ENCODE measurements around the gene WDR46. TPM values are rescaled to one million over a fixed set of nuclear protein-coding genes. Genes with fewer than 3 reads are reported as not detected.

Gene WDR46
- polyA plus RNA-seq, 2 of the 4 experiments (the other 2 are of a cell fraction), result 35.1 to 88.4 TPM

- peak overlapping the region; percentile 92 for H3K4me2 ChIP-seq
- no peak for TF ChIP-seq RCOR1 (IDR thresholded peaks at IDR 0.05; ENCODE audit: low read depth, low read length)
- 0 out of 3 replicates have a peak, but pooled peaks have one; percentile 20 for TF ChIP-seq BCL3 (IDR thresholded peaks at IDR 0.05)
- peak; percentile 27; the same call in 1 of the 2 replicates for TF ChIP-seq MAX (IDR thresholded peaks at IDR 0.05)
- H3K9me3 ChIP-seq, result no peaks in the 10 kb centered on the region
- ChIA-PET CTCF (interaction anchor here (3.5 kb wide), 1 partner anchor 16 kb away, joined by 8 read pairs; no protein-coding TSS in a partner anchor), POLR2A (no interaction called here)
- DNase-seq (ENCODE audit: low read depth in 1 of 2, low spot score in 1 of 2) (peak; percentile 41 to 72), ATAC-seq (peak; percentile 44 to 55), FAIRE-seq (no peak)
- peak overlapping the region; percentile 74 for H3K4me3 ChIP-seq
- H3K27ac ChIP-seq, result peak overlapping the region; percentile 93 to 97
- peaks cover 35% of the 10 kb centered on the region for H3K4me1 ChIP-seq
- WGBS (ENCODE audit: missing lambda C conversion rate), result 58% methylated on average over 26 of the region's 47 CpGs
Observed at GRCh38 chr6:33314943-33315792, 26.1 kb upstream of the WDR46 start.

- ChIA-PET CTCF (no interaction called here), POLR2A (no interaction called here)
- TF ChIP-seq HES2 (IDR thresholded peaks at IDR 0.05) (no peak), HOXB5 (CRISPR knock-in tag; IDR thresholded peaks at IDR 0.05) (no peak), JUNB (IDR thresholded peaks at IDR 0.05) (no peak), USF2 (IDR thresholded peaks at IDR 0.05) (0 out of 2 replicates have a peak, but pooled peaks have one; percentile 55), REST (IDR thresholded peaks at IDR 0.05) (no peak), NR3C1 (IDR thresholded peaks at IDR 0.05) (no peak), CHD4 (IDR thresholded peaks at IDR 0.05; ENCODE audit: borderline replicate concordance) (no peak)
- Histone ChIP-seq H3K9me3 (no peaks in the 10 kb centered on the region), H3K27ac (peak overlapping the region; percentile 93 to 97), H3K4me1 (peaks cover 35% of the 10 kb centered on the region), H3K4me3 (peak overlapping the region; percentile 74), H3K4me2 (peak overlapping the region; percentile 92)
- no peak for FAIRE-seq
- peak; percentile 54 to 57 for ATAC-seq
- WGBS (ENCODE audit: missing lambda C conversion rate), result 4% methylated on average over 10 of the region's 10 CpGs
- DNase-seq (ENCODE audit: low read depth in 1 of 2, low spot score in 1 of 2), result peak; percentile 65 to 89
Observed at GRCh38 chr6:33314515-33314942, 25.5 kb upstream of the WDR46 start.

- 1% methylated on average over 38 of the region's 47 CpGs for WGBS (ENCODE audit: missing lambda C conversion rate)
- H3K9me3 ChIP-seq, result no peaks in the 10 kb centered on the region
- ATAC-seq, result peak; percentile 8 to 25; a peak in 4 of 6 replicates
- peaks cover 31% of the 10 kb centered on the region for H3K4me1 ChIP-seq
- ChIA-PET CTCF (interaction anchor here (2.5 to 6.0 kb wide), 2 partner anchors 14 to 34 kb away, joined by 9 to 40 read pairs; partner anchors contain the start of gene RGL2), POLR2A (interaction anchor here (1.1 kb wide), 1 partner anchor 14 kb away, joined by 5 read pairs; no protein-coding TSS in a partner anchor)
- H3K4me3 ChIP-seq, result peak within 1 kb of the TSS; percentile 74
- DNase-seq (ENCODE audit: low read depth in 1 of 2, low spot score in 1 of 2), result peak; percentile 32 to 44
- peak within 1 kb of the TSS; percentile 93 to 97 for H3K27ac ChIP-seq
- TF ChIP-seq KDM5A (IDR thresholded peaks at IDR 0.05), result no peak
- TF ChIP-seq PHF8 (IDR thresholded peaks at IDR 0.05; ENCODE audit: borderline replicate concordance, low read depth), result peak; percentile 27; the same call in 1 of the 2 replicates
- TF ChIP-seq PBX3 (IDR thresholded peaks at IDR 0.05), result no peak
- TF ChIP-seq JUN (IDR thresholded peaks at IDR 0.05), result 0 out of 5 replicates have a peak, but pooled peaks of 1 of the 2 experiments have one; percentile 10
- peak within 1 kb of the TSS; percentile 92 for H3K4me2 ChIP-seq
- FAIRE-seq, result no peak
Observed at GRCh38 chr6:33313709-33314514, 24.9 kb upstream of the WDR46 start, which contains the start of gene TAPBP. Gene TAPBP (minus strand): TSS chr6:33314078. CDS start chr6:33314041, 37 bp downstream.

Measured in A549 (cell line).